Loucy (cell line): ENCODE measurements around the gene ZNHIT1.

Source experiments
- EZH2phosphoT487 ChIP-seq: fragments of 200-600 bp; IDR thresholded peaks from 2 replicates; pipeline ENCODE4 v1.6.1; 2018; ENCODE audit warnings: antibody characterized with exemption, mild to moderate bottlenecking, moderate library complexity, borderline replicate concordance
- TF ChIP-seq, protein P1 (sequence below): fragments of 200-600 bp; sonication (generic); conservative IDR thresholded peaks from 2 replicates; pipeline ENCODE4 v1.5.1; 2014; ENCODE audit warnings: mild to moderate bottlenecking, antibody characterized with exemption, low read length

DNA sequence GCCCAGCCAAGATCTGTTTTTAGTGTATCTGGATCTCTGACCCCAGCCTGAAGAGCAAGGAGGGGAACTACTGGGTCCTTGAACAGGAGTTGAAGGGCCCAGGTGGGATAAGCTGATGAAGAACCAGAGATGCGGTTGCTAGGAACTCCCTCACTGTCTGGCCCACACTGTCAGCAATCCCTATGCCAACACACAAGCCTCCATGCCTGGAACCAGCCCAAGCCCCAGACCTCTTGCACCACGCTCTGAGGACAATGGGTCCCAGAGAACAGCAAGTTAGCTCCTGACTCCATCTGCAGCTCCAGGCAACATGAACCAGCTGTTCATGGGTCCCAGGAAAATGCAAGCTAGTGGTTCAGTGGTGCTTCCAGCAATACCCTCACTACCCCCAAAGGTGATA lies 40.3 kb upstream of the ZNHIT1 start:
- TF ChIP-seq, protein P1, sequence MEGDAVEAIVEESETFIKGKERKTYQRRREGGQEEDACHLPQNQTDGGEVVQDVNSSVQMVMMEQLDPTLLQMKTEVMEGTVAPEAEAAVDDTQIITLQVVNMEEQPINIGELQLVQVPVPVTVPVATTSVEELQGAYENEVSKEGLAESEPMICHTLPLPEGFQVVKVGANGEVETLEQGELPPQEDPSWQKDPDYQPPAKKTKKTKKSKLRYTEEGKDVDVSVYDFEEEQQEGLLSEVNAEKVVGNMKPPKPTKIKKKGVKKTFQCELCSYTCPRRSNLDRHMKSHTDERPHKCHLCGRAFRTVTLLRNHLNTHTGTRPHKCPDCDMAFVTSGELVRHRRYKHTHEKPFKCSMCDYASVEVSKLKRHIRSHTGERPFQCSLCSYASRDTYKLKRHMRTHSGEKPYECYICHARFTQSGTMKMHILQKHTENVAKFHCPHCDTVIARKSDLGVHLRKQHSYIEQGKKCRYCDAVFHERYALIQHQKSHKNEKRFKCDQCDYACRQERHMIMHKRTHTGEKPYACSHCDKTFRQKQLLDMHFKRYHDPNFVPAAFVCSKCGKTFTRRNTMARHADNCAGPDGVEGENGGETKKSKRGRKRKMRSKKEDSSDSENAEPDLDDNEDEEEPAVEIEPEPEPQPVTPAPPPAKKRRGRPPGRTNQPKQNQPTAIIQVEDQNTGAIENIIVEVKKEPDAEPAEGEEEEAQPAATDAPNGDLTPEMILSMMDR: no peak
- TF ChIP-seq EZH2phosphoT487: no peak
